Hepatocyte (in vitro differentiated cells): ENCODE results near the gene TXNRD2.

Experiments used
- CTCF ChIP-seq: fragments of 200-600 bp; sonication (generic); IDR thresholded peaks from 2 replicates; pipeline ENCODE4 v1.5.1; 2016; ENCODE audit warnings: antibody characterized with exemption, mild to moderate bottlenecking; ENCODE audit not compliant: poor library complexity
- EZH2 ChIP-seq: fragments of 200-600 bp; sonication (generic); IDR thresholded peaks from 2 replicates; pipeline ENCODE4 v1.6.1; 2016; ENCODE audit warnings: antibody characterized with exemption, mild to moderate bottlenecking, borderline replicate concordance

GRCh38 chr22:19975707-19976035, 34.1 kb upstream of the TXNRD2 start:
- no peak for TF ChIP-seq CTCF
- no peak for TF ChIP-seq EZH2
